ENCODE data around the gene NRDC. TPM values are rescaled to one million over a fixed set of nuclear protein-coding genes. Genes with fewer than 3 reads are reported as not detected.

Gene NRDC
- total and polyA plus RNA-seq, 2 of the 8 experiments (the other 6 are each of a cell fraction or from before 2014, with no cell fraction given): 70.2 to 182 TPM

DNA sequence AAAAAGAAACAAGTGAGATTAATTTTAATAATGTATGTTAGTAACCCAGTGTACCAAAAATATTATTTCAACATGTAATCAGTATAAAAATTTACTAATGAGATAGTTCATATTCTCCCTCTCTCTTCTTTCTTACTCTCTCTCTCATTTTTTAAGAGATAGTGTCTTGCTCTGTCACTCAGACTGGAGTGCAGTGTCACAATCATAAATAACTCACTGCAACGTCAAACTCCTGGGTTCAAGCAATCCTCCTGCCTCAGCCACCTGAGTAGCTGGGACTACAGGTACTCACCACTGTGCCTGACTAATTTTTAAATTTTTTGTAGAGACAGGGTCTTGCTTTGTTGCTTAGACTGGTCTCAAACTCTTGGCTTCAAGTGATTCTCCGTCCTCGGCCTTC is 123.9 kb downstream of the NRDC start:
- Histone ChIP-seq H3K14ac (ENCODE audit: insufficient read length) (no peak overlapping the region), H3K56ac (replicated peaks; ENCODE audit: insufficient read length, low read depth, low read length) (no peak overlapping the region), H3K4me1 (replicated peaks in 1 of 4; ENCODE audit: control insufficient read depth in 3 of 4, insufficient read depth in 4 of 4, low read length in 3 of 4) (no peaks in the 10 kb centered on the region), H2BK15ac (ENCODE audit: low read length) (no peak overlapping the region), H4K8ac (ENCODE audit: extremely low read depth, insufficient read depth, low read length) (no peak overlapping the region), H2AK5ac (ENCODE audit: low read depth, low read length) (no peak overlapping the region), H3K79me1 (ENCODE audit: low read depth, low read length) (no peaks in the 10 kb centered on the region), H3K27me3 (replicated peaks in 1 of 4; ENCODE audit: control insufficient read depth in 3 of 4, extremely low read depth in 1 of 4, insufficient read depth in 3 of 4, low read length in 3 of 4) (no peaks in the 10 kb centered on the region), H2BK120ac (replicated peaks; ENCODE audit: low read depth, low read length) (no peak overlapping the region), H4K5ac (ENCODE audit: insufficient read length, low read depth, low read length) (no peak overlapping the region), H3K18ac (ENCODE audit: extremely low read depth, low read length) (no peak overlapping the region), H3K9me3 (ENCODE audit: insufficient read depth in 2 of 2, low read depth in 1 of 2, low read length in 1 of 2) (no peaks in the 10 kb centered on the region), H2BK20ac (ENCODE audit: low read length) (no peak overlapping the region), H3K9ac (replicated peaks in 1 of 4; ENCODE audit: extremely low read depth in 1 of 4, low read depth in 3 of 4, low read length in 3 of 4) (no peak overlapping the region), H3K23me2 (ENCODE audit: low read depth, low read length) (no peaks in the 10 kb centered on the region), H3K4ac (replicated peaks; ENCODE audit: insufficient read length, low read depth, low read length) (no peak overlapping the region), H4K20me1 (replicated peaks in 1 of 2; ENCODE audit: control insufficient read depth in 1 of 2, insufficient read depth in 2 of 2, low read length in 2 of 2) (no peaks in the 10 kb centered on the region), H3K4me2 (ENCODE audit: insufficient read depth in 1 of 2, low read depth in 2 of 2, low read length in 2 of 2) (no peak overlapping the region), H3K23ac (ENCODE audit: insufficient read length) (no peak overlapping the region), H3K79me2 (ENCODE audit: control insufficient read depth in 1 of 2, insufficient read depth in 2 of 2, low read length in 2 of 2) (no peaks in the 10 kb centered on the region), H3K27ac (ENCODE audit: low read depth, low read length) (no peak overlapping the region), H3K4me3 (ENCODE audit: extremely low read depth in 1 of 4, insufficient read depth in 2 of 4, low read depth in 3 of 4, low read length in 4 of 4) (no peak overlapping the region), H3K36me3 (ENCODE audit: control insufficient read depth in 2 of 4, insufficient read depth in 4 of 4, low read length in 3 of 4) (peaks cover 0 to 8% (median 3%) of the 10 kb centered on the region in 4 experiments; a peak in 3 of 8 replicates), H2AFZ (ENCODE audit: low read length) (no peak overlapping the region), H4K91ac (replicated peaks; ENCODE audit: insufficient read length, low read length) (no peak overlapping the region), H2BK12ac (ENCODE audit: low read depth, low read length) (no peak overlapping the region), H2BK5ac (ENCODE audit: low read depth, low read length) (no peak overlapping the region)
- WGBS, 2 experiments (ENCODE audit: extremely low coverage in 1 of 2, insufficient coverage in 1 of 2, insufficient read length in 1 of 2, insufficient replicate concordance in 2 of 2, low coverage in 1 of 2, low lambda C conversion rate in 2 of 2, missing lambda C conversion rate in 1 of 2): 93% methylated on average over 3 of the region's 3 CpGs; no CpG with 5 or more reads in 1 of the 2 experiments
- FAIRE-seq (no peak), DNase-seq (ENCODE audit: low read depth in 1 of 2, low spot score in 2 of 2) (no peak)
- POLR2A ChIA-PET (ENCODE audit: partially characterized antibody): no interaction called here
- CTCF ChIA-PET (ENCODE audit: partially characterized antibody): interaction anchor here (0.9 to 3.6 kb wide), 2 partner anchors 14 to 17 kb away, joined by 4 to 24 read pairs; no protein-coding TSS in a partner anchor
- TF ChIP-seq CEBPB (IDR thresholded peaks at IDR 0.05; ENCODE audit: low read depth, low read length) (no peak), CBX5 (IDR thresholded peaks at IDR 0.05; ENCODE audit: low read depth, low read length) (no peak), JUN (IDR thresholded peaks at IDR 0.05; ENCODE audit: low read depth, low read length) (no peak), POLR2AphosphoS5 (IDR thresholded peaks at IDR 0.05; ENCODE audit: low read depth, low read length) (no peak), BRCA1 (IDR thresholded peaks at IDR 0.05; ENCODE audit: low read depth, low read length) (no peak), TAF1 (IDR thresholded peaks at IDR 0.05; ENCODE audit: low read depth, low read length) (no peak)
- TF ChIP-seq, protein P1, sequence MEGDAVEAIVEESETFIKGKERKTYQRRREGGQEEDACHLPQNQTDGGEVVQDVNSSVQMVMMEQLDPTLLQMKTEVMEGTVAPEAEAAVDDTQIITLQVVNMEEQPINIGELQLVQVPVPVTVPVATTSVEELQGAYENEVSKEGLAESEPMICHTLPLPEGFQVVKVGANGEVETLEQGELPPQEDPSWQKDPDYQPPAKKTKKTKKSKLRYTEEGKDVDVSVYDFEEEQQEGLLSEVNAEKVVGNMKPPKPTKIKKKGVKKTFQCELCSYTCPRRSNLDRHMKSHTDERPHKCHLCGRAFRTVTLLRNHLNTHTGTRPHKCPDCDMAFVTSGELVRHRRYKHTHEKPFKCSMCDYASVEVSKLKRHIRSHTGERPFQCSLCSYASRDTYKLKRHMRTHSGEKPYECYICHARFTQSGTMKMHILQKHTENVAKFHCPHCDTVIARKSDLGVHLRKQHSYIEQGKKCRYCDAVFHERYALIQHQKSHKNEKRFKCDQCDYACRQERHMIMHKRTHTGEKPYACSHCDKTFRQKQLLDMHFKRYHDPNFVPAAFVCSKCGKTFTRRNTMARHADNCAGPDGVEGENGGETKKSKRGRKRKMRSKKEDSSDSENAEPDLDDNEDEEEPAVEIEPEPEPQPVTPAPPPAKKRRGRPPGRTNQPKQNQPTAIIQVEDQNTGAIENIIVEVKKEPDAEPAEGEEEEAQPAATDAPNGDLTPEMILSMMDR (IDR thresholded peaks at IDR 0.05; ENCODE audit: control extremely low read depth in 1 of 3, insufficient read depth in 1 of 3, low read depth in 1 of 3, low read length in 3 of 3): no peak

Measured in H1 (cell line).